Mucosa of rectum (tissue), 2 donors: ENCODE results near the gene PDGFA.
A peak's percentile ranks its signal among the peaks of the same experiment; 100 is the strongest.

Source experiments
- H3K27ac ChIP-seq, 2 donors: one replicate each; pipeline ENCODE4 v1.7.0; 2013; ENCODE audit warnings: inconsistent platforms in 2 of 2, low read depth in 2 of 2, low read length in 2 of 2
- H3K27me3 ChIP-seq, 2 donors: one replicate each; pipeline ENCODE4 v1.7.0; 2013; ENCODE audit warnings: low read length in 2 of 2; ENCODE audit not compliant: control insufficient read depth in 2 of 2, insufficient read depth in 2 of 2
- H3K36me3 ChIP-seq, 2 donors: one replicate each; pipeline ENCODE4 v1.7.0; 2013; ENCODE audit warnings: low read length in 2 of 2; ENCODE audit not compliant: control insufficient read depth in 2 of 2, insufficient read depth in 2 of 2
- H3K4me1 ChIP-seq, 2 donors: one replicate each; pipeline ENCODE4 v1.7.0; 2013; ENCODE audit warnings: low read length in 2 of 2, mild to moderate bottlenecking in 1 of 2; ENCODE audit not compliant: control insufficient read depth in 2 of 2, insufficient read depth in 2 of 2
- H3K4me3 ChIP-seq, 2 donors: one replicate each; pipeline ENCODE4 v1.7.0; 2013; ENCODE audit warnings: low read length in 2 of 2
- H3K9ac ChIP-seq, 2 donors: one replicate each; pipeline ENCODE4 v1.7.0; 2013; ENCODE audit warnings: low read length in 2 of 2, low read depth in 1 of 2, mild to moderate bottlenecking in 1 of 2
- H3K9me3 ChIP-seq, 2 donors: one replicate each; pipeline ENCODE4 v1.7.0; 2013; ENCODE audit warnings: low read length in 2 of 2; ENCODE audit not compliant: control insufficient read depth in 2 of 2
- donor health status: healthy.
- donor health status: Normal muscosa, but diverticular disease.

PDGFA gene

GRCh38 chr7:561631-562373 is 42.2 kb upstream of the PDGFA start:
- H3K27me3 ChIP-seq: no peaks in the 10 kb centered on the region
- H3K4me1 ChIP-seq: peaks cover 0 to 4% of the 10 kb centered on the region in 2 donors
- H3K27ac ChIP-seq: no peak overlapping the region
- H3K4me3 ChIP-seq: peak overlapping the region in 1 of 2 donors; percentile 20
- H3K36me3 ChIP-seq: no peaks in the 10 kb centered on the region
- peak overlapping the region in 1 of 2 donors; percentile 49 for H3K9ac ChIP-seq
- H3K9me3 ChIP-seq: no peaks in the 10 kb centered on the region

GRCh38 chr7:560966-561630 is 41.5 kb upstream of the PDGFA start:
- Histone ChIP-seq H3K9ac (peak overlapping the region in 1 of 2 donors; percentile 49), H3K27me3 (no peaks in the 10 kb centered on the region), H3K27ac (no peak overlapping the region), H3K36me3 (no peaks in the 10 kb centered on the region), H3K4me3 (peak overlapping the region in 1 of 2 donors; percentile 20), H3K4me1 (peaks cover 0 to 4% of the 10 kb centered on the region in 2 donors), H3K9me3 (no peaks in the 10 kb centered on the region)

- Histone ChIP-seq H3K9ac (no peak overlapping the region), H3K27me3 (no peaks in the 10 kb centered on the region), H3K27ac (no peak overlapping the region), H3K9me3 (no peaks in the 10 kb centered on the region), H3K4me1 (peaks cover 0 to 4% of the 10 kb centered on the region in 2 donors), H3K4me3 (no peak overlapping the region), H3K36me3 (no peaks in the 10 kb centered on the region)
Observed at GRCh38 chr7:559396-559705, 39.7 kb upstream of the PDGFA start.

- Histone ChIP-seq H3K9ac (no peak overlapping the region), H3K4me3 (no peak overlapping the region), H3K36me3 (no peaks in the 10 kb centered on the region), H3K27ac (no peak overlapping the region), H3K27me3 (no peaks in the 10 kb centered on the region), H3K9me3 (no peaks in the 10 kb centered on the region), H3K4me1 (peaks cover 0 to 4% of the 10 kb centered on the region in 2 donors)
Observed at GRCh38 chr7:557558-557881, 37.9 kb upstream of the PDGFA start.

- Histone ChIP-seq H3K27me3 (no peaks in the 10 kb centered on the region), H3K9ac (no peak overlapping the region), H3K4me1 (peaks cover 0 to 4% of the 10 kb centered on the region in 2 donors), H3K27ac (no peak overlapping the region), H3K36me3 (no peaks in the 10 kb centered on the region), H3K9me3 (no peaks in the 10 kb centered on the region), H3K4me3 (no peak overlapping the region)
Observed at GRCh38 chr7:556837-557557, 37.4 kb upstream of the PDGFA start.

- no peak overlapping the region for H3K9ac ChIP-seq
- H3K9me3 ChIP-seq: no peaks in the 10 kb centered on the region
- no peaks in the 10 kb centered on the region for H3K27me3 ChIP-seq
- H3K4me1 ChIP-seq: no peaks in the 10 kb centered on the region
- H3K27ac ChIP-seq: no peak overlapping the region
- no peak overlapping the region for H3K4me3 ChIP-seq
- no peaks in the 10 kb centered on the region for H3K36me3 ChIP-seq
Observed at GRCh38 chr7:556291-556826, 36.7 kb upstream of the PDGFA start.

GRCh38 chr7:555551-556160 is 36.0 kb upstream of the PDGFA start:
- Histone ChIP-seq H3K27me3 (no peaks in the 10 kb centered on the region), H3K4me1 (no peaks in the 10 kb centered on the region), H3K9me3 (no peaks in the 10 kb centered on the region), H3K4me3 (no peak overlapping the region), H3K9ac (no peak overlapping the region), H3K27ac (no peak overlapping the region), H3K36me3 (no peaks in the 10 kb centered on the region)

GRCh38 chr7:553636-554111 is 34.0 kb upstream of the PDGFA start:
- Histone ChIP-seq H3K4me1 (no peaks in the 10 kb centered on the region), H3K9me3 (no peaks in the 10 kb centered on the region), H3K27ac (no peak overlapping the region), H3K36me3 (no peaks in the 10 kb centered on the region), H3K4me3 (no peak overlapping the region), H3K27me3 (no peaks in the 10 kb centered on the region), H3K9ac (no peak overlapping the region)

- no peaks in the 10 kb centered on the region for H3K36me3 ChIP-seq
- H3K27me3 ChIP-seq: no peaks in the 10 kb centered on the region
- no peaks in the 10 kb centered on the region for H3K4me1 ChIP-seq
- H3K27ac ChIP-seq: no peak overlapping the region
- no peak overlapping the region for H3K4me3 ChIP-seq
- H3K9me3 ChIP-seq: no peaks in the 10 kb centered on the region
- H3K9ac ChIP-seq: no peak overlapping the region
Observed at GRCh38 chr7:552868-553635, 33.4 kb upstream of the PDGFA start.
